GM21737 (cell line): Measurements from ENCODE around the gene LHX4.

Experiments used
- ATAC-seq: cut with Tn5 transposase; IDR thresholded peaks from one replicate; pipeline ENCODE4 v1.9.1; 2021; ENCODE audit warnings: mild to moderate bottlenecking, moderate library complexity; ENCODE audit not compliant: unreplicated experiment

Gene LHX4

GRCh38 chr1:180241716-180242544, 11.9 kb downstream of the LHX4 start:
- no peak for ATAC-seq

DNA sequence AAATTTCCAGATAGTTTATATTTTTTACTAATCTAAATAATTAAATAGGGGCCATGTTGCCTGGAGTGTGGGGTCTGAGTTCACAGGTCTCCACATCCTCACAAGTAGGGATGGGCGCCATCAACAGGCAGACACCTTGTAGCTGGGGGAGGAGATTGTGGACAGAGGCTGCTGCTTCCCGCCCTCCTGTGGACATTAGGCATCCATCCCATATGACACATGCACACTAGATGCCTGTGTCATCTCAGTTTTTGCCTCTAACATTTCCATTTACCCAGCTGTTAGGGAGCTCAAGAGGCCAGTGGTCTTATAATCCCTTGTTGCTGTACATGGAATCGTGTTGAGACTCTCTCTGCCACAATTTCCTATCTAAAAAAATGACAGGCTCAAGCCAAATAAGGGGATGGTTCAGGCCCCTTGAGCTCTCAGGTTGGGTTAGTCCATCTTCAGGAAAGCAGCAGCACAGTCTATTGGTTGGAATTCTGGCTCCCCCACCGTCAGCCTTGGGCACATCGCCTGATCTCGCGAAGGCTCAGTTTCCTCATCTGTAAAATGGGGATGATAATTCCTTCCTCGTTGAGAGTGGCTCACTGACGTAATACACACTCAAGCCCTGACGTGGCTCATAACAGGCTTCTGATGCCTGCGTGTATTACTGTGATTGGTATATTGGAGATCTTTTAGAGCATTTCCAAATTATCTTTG, 13.6 kb downstream of the LHX4 start:
- ATAC-seq: no peak

- no peak for ATAC-seq
These were observed 14.8 kb downstream of the LHX4 start for GRCh38 chr1:180244840-180245239.

DNA sequence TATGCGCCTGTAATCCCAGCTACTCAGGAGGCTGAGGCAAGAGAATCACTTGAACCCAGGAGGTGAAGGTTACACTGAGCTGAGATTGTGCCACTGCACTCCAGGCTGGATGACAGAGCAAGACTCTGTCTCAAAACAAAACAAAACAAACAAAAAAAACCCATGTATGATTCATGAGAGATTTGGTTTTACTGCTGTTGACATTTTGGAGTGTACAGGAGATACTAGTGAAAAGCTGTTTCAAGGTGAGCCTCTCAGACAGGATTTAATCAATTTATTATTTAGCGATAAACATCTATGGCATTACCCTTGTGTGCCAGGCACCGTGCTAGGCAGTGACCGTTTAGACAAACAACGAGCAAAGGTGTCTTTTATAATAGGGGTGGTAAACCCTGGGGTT, 16.5 kb downstream of the LHX4 start:
- no peak for ATAC-seq

GRCh38 chr1:180247061-180247460, 17.0 kb downstream of the LHX4 start:
- no peak for ATAC-seq

GRCh38 chr1:180247580-180247979, 17.5 kb downstream of the LHX4 start:
- ATAC-seq: no peak

DNA sequence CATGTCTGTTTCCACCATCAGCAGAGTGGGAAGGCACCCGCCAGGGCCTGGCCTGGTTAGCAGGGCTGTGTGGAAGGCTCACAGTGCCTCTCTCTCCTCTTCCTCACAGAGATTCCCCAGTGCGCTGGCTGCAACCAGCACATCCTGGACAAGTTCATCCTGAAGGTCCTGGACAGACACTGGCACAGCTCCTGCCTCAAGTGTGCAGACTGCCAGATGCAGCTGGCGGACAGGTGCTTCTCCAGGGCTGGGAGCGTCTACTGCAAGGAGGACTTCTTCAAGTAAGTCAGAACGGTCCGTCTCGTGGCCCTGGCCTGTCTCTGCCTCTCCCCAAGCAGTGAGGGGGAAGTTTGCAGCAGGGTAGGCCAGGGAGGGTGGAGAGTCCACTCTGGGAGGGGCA, 18.1 kb downstream of the LHX4 start:
- no peak for ATAC-seq

DNA sequence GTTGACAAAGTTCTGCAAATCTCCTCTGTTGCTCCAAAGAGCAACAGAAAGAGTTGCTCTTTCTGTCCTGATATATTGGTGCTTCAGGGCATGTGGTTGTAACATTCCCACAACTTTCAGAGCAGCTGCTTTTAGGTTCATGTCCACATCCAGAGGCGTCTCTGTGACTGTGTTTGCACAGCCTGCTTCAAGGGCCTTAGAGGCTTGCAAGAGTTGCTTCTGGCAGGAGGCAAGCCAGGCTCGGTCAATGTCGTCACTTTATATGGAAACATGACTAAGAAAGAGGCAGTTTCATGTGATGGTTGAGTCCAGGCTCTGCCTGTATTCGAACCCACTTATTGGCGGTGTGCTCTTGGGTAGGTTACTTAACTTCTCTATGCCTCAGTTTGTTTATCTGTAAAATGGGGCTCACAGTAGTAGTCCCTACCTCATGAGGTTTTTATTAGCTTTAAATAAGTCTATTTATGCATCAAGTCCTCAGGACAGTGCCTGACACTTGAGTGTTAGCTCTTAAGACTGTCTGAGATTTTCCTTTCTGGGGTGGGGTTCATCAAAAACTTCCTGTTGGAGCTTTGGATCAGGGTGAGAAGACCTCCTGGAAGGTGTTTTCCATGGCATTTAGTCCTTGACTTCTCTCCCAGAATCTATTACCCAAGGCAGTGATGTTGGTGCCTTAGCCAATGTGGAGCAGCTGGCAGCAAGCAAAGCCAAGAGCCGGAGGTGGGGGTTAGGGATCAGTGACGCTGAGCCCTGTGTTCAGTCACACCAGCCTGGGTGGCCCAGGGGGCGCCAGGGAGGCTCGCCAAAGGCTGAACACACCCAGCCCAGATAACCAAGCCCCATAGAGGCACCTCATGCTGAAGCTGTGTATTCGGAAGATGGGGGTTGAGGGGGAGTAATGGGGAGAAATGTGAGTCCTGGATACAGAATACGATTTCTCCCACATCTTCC, 18.9 kb downstream of the LHX4 start:
- no peak for ATAC-seq

GRCh38 chr1:180249725-180250498, 19.8 kb downstream of the LHX4 start:
- ATAC-seq: no peak

DNA sequence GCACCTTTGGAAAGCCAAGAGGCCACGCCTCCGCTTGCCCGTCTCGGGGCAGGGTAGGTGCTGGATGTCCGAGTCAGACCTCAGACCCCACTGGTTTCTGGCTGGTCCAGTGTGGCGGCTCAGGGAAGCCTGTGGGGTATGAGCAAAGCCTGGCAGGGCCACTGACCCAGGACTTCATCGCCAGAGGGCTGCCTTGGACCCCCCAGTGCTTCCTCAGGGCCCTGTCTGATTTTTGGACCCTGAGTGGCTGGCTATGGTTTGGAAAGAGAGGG, 20.4 kb downstream of the LHX4 start:
- ATAC-seq: no peak

DNA sequence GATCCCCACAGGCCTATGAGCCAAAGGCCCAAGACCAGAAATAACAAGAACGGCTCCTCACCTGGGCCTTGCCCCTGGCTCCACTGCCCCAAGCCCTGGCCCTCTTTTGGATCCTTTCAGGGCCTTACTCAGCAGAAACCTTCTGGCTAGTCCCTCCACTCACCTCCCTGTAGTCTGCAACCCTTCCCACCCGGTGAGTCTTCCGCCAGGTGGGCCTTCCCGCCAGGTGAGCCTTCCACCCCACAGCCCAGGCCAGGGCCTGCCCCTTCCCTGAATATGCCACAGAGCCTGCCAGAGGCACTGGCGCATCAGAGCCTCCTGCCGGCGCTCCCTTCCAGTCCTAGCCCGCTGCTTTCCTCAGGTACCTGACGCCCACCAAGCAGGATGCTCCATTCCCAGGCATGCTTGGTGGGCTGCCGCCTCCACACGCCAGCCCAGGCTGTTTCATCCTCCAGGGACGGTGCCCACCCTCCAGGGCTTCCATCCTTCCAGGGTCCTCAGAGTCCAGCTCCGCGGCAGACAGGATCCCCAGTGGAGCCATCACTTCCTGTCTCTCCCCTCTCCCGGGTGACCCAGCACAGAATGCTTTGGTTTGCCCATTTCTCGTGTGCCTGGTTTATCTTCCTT, 20.9 kb downstream of the LHX4 start:
- no peak for ATAC-seq

DNA sequence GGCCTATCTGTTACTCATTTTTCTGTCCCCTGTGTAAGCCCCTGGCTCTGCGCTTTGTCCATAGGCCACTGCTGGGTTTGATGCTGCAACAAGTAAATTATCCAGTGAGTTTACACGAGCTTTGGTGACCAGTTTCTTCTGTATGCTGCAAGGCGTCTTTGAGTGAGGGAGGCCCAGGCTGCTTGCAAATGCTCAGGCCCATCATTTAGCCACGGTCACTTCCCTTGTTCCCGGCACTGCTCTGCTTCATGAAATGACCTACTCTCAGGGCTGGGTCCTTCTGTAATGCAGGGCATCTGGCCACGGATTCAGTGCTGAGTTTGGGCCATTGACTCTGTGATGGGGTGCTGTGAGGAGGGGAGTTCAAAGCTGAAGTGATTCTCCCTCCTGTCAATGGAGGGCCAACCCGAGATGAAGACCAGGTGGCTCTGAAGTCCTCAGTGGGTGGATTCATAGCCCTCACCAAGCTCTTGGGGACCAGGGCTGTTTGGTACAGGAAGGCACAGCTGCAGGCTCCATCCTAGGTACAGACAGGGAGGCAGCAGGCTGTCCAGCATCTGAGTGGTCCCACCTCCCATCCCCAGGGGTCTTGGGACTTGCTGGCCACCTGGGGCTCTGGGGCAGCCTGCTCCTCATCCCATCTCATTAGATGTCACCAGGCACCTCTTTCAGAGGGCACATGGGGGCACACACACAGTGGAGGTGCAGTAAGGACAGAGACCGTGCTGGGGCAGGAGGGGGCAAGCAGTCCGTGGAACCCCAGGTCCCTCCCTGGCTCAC, 21.7 kb downstream of the LHX4 start:
- no peak for ATAC-seq

GRCh38 chr1:180252638-180253536, 22.8 kb downstream of the LHX4 start:
- ATAC-seq: peak; percentile 67

DNA sequence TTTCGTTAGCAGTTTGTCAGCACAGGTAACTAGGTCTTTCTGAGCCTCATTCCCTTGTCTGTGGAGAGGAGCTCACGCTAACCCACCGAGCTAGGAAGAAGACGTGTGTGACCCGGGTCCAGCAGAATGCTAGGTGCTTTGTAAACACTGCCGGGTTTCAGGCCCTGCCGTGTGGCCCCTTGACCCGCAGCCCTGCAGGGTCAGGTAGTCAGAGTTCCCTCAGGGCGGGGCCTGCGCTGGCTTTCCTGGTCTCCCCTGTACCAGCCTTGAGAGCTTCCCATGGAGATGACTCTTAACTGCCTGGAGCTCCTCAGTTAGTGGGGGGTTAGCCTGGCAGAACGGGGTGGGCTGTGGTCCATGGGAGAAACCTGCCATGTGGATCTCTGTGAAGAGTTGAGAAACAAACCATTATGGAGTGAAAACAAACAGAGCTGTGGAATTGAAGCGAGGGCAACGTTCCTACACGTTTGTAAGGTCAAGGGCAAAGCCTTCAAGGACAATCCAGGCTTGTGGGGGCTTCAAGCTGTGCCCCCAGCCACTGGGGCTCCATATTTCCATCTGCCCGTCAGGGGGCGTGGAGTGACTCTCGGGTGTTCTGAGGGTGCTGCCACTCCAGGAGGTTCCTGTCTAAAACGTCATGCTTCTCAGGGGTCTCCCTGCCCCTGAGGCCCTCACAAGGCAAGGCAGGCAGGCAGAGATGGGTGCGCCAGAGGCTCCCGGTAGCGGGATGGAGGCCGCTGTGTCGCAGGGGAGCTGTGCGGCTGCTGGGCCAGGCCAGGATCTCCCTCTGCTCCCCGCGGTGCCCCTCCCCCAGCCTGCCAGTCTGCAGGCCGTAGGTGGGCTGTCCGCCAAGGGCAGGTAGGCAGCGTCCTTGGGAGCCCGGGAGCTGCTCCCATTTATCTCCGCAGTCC, 23.8 kb downstream of the LHX4 start:
- no peak for ATAC-seq

DNA sequence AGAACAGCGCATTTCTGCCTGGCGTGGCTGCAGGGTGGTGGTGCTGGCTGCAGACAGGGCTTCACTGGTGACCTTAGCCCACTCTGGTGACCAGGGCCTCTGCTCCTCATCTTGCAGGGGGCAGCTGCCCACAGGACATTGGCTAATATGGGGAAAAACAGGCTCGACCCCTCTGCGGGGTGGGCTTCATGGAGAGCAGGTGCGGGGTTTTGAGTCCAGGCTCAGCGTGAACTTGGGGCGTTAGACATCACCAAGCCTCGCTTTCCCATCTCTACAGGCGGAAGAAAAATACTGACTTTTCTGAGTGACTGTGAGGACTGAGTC, 24.4 kb downstream of the LHX4 start:
- no peak for ATAC-seq

DNA sequence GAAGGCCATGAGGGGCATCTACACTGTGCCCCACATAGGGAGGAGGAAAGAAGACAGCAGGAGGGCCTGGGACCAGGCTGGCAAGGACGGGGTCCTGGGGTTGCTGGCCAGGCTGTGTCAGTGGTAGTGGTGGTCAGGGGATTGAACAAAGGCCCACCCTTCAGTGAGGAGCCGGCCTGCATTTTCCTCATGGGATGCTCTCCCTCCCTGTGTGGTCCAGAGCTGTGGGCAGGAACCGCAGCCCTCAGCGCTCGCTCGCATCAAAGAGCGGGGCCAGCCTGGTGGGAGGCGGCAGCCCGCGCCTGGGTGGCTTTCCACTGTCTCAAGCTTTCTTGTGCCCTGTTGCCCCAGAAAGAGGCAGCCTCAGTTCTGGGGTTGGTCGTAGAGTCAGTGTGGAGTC, 24.8 kb downstream of the LHX4 start:
- no peak for ATAC-seq

DNA sequence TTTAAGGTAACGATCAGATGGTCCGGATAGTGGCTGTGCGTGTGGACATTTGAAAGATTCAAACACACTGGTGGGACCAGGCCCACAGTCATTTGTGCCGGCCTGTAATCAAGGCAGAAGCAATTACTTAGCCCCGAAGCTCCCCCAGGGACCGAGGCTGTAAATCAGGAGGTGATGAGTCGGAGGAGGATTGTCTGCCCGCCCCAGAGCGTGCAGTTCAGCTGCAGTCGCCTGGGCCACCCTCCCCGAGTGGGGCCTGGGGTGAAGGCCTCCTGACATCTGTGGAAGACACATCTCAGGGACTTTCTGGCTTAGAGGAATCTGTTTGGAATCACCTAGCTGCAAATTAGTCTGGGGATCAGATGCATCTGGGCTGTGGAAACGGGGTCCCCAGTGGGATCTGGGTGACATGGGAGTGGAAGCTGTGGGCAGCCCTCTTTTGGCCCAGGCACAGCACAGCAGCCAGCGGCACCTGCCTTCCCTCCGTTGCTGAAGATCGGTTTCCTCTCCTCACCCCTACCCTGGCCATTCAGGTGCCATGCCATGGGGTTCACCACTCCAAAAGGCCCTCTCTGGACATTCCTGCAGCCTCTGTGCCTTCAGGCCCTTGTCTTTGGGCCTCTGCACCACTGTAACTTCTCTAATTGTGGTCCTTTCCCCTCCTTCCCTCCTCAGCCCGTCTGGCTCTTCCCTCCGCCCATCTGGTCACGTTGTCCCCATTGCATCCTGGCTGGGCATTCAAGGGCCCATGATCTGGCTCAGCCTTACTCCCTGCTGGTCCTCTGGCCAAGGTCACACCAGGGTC, 25.7 kb downstream of the LHX4 start:
- no peak for ATAC-seq
